ENCODE measurements around the gene LDLRAD4.

Gene LDLRAD4

DNA sequence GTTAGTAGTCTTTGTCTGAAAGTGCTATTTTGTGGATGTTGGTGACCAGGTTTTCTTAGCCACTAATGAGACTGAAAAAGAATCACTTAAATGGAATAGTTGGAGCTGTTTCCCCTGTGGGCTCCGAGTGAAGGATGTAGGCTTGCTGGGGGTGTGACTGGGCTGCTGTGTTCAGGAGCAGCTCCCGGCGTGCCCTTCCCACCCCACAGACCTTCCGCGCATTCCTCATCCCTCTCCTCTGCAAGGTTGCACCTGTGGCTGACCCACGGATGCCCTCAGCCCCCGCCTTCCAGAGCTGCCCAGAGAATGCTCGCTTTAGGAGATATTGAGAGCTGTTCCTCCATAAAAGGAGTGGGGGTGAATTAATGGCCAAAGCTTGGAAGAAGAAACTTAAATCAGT lies 174.3 kb downstream of the LDLRAD4 start:
- DNase-seq = no peak

DNA sequence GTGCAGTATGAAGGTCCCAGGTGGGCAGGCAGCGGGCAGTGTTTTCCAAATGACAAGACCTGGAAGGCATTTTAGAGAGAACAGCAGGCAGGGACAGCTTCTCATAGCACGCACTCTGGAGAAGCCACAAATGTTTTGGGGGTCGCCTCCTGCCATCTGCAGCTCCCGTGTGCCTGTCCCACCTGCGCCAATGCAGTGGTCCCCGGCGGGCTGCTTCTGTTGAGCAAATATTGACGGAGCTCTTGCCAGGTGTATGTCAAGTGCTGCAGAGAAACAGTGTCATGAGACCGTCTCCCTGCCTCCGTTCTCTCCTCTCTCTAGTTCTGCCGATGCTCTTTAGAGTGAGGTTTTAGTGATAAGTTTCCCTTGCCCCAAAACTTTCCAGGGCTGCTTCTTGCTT lies 174.8 kb downstream of the LDLRAD4 start:
- no peak for DNase-seq

DNA sequence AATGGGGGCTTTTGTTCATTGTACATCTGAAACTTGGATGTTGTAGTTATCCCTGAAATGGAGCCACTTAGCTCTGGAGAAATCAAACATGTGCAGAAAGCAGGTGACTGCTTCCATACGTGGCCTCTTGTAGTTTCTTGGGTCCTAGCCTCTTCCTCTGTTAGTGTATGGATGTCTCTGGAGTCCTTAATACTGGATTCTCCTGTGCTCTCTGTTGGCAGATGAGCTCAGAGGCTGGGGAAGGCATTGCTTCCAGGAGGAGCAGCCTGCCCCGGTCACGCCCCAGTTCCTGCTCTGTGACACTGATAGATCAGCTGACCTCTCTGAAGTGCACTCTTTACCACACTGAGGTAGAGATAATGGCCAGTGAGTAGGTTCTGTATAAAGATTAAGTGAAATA lies 176.2 kb downstream of the LDLRAD4 start:
- no peak for DNase-seq

- DNase-seq = no peak
Measured at GRCh38 chr18:13395577-13395976, 177.0 kb downstream of the LDLRAD4 start.

GRCh38 chr18:13397504-13398163 lies 179.1 kb downstream of the LDLRAD4 start:
- no peak for DNase-seq

DNA sequence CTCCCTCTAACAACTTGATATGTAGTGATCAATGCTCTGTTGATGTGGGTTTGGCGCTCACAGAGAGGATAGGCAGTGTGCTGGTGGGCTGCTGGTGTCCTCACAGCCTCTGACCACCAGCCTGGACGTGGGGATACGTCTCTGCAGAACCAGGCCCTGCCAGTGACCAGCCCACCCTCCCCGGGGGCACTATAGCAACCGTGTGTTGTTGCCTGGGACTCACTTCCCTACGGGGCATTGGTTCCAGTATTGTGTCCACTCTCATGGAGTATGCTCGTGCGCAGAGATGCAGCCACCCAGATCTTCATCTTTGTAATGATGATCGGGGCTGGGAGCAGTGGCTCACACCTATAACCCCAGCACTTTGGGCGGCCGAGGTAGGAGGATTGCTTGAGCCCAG lies 180.1 kb downstream of the LDLRAD4 start:
- no peak for DNase-seq

DNA sequence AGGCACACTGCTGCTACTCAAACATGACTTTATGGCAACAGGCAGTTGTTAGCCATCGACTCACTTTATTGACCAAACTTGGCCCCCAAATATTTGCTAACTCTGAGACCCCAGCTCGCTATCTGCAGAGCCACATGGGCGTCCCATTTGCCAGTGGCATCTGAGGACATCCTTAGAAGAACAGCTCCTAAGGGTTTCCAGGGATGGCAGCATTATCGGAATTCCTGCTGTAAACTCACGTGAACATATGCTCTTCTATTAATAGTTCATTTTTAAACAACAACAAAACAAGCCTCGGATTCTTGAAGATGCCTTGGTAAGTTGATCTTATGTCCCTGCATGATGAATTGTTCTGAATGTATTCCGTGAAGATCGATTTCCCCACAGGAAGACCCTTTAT lies 181.0 kb downstream of the LDLRAD4 start:
- DNase-seq = no peak

DNA sequence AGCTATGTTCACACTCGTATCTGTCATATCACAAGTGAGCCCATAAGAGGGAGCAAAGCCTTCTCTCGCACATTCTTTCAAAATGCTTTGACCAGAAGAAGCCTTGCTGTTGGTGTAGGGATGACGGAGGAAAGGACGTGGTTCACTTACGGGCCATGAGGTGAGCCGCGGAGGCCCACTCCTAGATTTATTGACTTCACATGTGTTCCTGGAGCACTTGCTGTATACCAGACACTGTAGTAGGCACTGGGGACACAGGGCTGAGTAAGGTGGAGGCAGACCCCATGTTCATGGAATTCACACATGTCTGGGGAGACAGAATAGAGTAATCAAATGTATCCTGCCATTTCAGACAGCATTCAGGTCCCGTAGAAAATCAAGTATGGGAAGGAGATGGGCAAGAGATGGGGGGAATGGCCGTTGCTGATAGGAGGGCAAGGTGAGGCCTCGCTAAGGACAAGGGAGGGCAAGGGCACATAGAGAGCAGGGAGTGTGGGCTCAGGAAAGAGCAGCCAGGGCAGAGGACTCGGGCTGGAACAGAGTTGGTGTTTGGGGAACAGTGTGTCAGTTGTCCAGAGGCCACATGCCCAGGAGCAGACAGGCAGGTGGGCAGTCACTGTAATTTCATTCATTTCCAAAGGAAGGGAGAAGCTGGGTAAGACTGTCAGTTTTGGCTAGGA lies 182.2 kb downstream of the LDLRAD4 start:
- DNase-seq = no peak

GRCh38 chr18:13401404-13401803 lies 182.8 kb downstream of the LDLRAD4 start:
- no peak for DNase-seq

DNA sequence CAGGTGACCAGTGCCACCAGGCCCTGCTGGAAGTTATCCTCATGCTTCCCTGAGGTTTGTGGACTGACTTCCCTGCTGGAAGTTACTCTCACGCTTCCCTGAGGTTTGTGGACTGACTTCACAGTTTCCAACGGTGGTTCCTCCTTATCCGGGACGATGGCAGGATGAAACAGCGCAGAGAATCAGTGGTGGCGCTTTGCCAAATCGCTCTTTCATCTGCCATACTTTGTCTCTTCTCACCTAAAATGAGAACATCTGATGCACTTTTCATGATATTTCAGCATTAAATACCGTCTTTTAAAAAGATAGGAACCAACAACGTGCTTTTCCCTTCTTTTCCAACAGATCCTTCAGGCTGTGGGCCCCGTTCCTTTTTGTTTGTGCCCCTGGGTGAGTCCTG lies 183.3 kb downstream of the LDLRAD4 start:
- DNase-seq = no peak

- DNase-seq = no peak
Measured at GRCh38 chr18:13403786-13404549, 185.4 kb downstream of the LDLRAD4 start.

- DNase-seq = no peak
Measured at GRCh38 chr18:13405305-13406038, 186.9 kb downstream of the LDLRAD4 start.

GRCh38 chr18:13406049-13406615 lies 187.6 kb downstream of the LDLRAD4 start:
- no peak for DNase-seq

DNA sequence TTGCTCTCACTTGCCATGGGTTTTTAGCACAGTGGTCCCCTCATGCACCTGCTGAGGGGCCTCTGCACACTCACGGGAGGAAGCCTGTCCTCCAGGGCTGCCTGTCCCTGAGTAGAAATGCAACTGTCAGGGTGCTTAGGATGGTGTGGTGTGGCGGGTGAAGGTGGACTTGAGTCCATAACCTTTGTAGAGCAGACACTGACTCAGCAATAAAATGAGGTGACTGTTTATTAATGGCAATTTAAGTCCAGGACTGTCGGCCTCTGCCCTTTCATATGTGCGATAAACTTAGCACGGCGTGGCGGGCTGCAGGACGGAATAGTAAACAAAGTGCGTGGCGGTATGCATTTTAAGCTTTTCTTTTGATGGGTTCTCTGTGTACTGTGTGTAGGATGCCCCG lies 188.2 kb downstream of the LDLRAD4 start:
- DNase-seq = no peak

GRCh38 chr18:13407484-13407883 lies 188.9 kb downstream of the LDLRAD4 start:
- no peak for DNase-seq

GRCh38 chr18:13409026-13409425 lies 190.5 kb downstream of the LDLRAD4 start:
- peak; percentile 34 for DNase-seq

- no peak for DNase-seq
Measured at GRCh38 chr18:13409997-13410396, 191.4 kb downstream of the LDLRAD4 start.

GRCh38 chr18:13410471-13410870 lies 191.9 kb downstream of the LDLRAD4 start:
- no peak for DNase-seq

- no peak for DNase-seq
Measured at GRCh38 chr18:13412017-13412416, 193.5 kb downstream of the LDLRAD4 start.

- DNase-seq = no peak
Measured at GRCh38 chr18:13412901-13413300, 194.3 kb downstream of the LDLRAD4 start.

GRCh38 chr18:13414102-13414501 lies 195.5 kb downstream of the LDLRAD4 start:
- no peak for DNase-seq

- DNase-seq = no peak
Measured at GRCh38 chr18:13414521-13414920, 196.0 kb downstream of the LDLRAD4 start.

- DNase-seq = no peak
Measured at GRCh38 chr18:13415736-13416135, 197.2 kb downstream of the LDLRAD4 start.
